GM23248 (cell line): ENCODE measurements around the gene PAFAH1B2.
"Not testable (repeated sequence)": the region's sequence is repeated elsewhere in the genome, so short reads cannot be mapped to it uniquely, and the experiment has no call there.

Experiments used
- EZH2 ChIP-seq: fragments of 200-600 bp; sonication (generic); IDR thresholded peaks from 2 replicates; pipeline ENCODE4 v1.6.1; 2018; ENCODE audit warnings: antibody characterized with exemption, mild to moderate bottlenecking; ENCODE audit not compliant: insufficient read depth, poor library complexity, severe bottlenecking
- EZH2phosphoT487 ChIP-seq: fragments of 200-600 bp; sonication (generic); IDR thresholded peaks from 2 replicates; pipeline ENCODE4 v1.6.1; 2018; ENCODE audit warnings: antibody characterized with exemption, moderate library complexity, mild to moderate bottlenecking, low read depth; ENCODE audit not compliant: insufficient read depth

GRCh38 chr11:117183178-117183577 lies 39.1 kb downstream of the PAFAH1B2 start:
- TF ChIP-seq EZH2phosphoT487, EZH2: not testable (repeated sequence)
